Activated T-helper 1 cell treated with anti-CD3 and anti-CD28 coated beads, Interleukin-12 subunit alpha, Interleukin-12 subunit beta, Interleukin-2, Interleukin-4 antibody, amounts not matched to agents 30 ng/mL and 10 ng/mL and 1 ng/mL, durations not matched to agents 14 hours and 24 hours and 36 hours (primary cell): ENCODE results near the gene KIF11. TPM values are rescaled to one million over a fixed set of nuclear protein-coding genes. Genes with fewer than 3 reads are reported as not detected.
"Not testable (repeated sequence)": the region's sequence is repeated elsewhere in the genome, so short reads cannot be mapped to it uniquely, and the experiment has no call there.

Experiments used
- DNase-seq: peaks from one replicate; pipeline ENCODE4 v3.0.0; 2021; ENCODE audit warnings: low spot score
- H3K27ac Mint-ChIP-seq: one replicate; pipeline ENCODE4 v1.8.0; 2021; ENCODE audit warnings: mild to moderate bottlenecking, mixed read lengths
- H3K27me3 Mint-ChIP-seq: one replicate; pipeline ENCODE4 v1.8.0; 2022; ENCODE audit warnings: mild to moderate bottlenecking, moderate library complexity, mixed read lengths; ENCODE audit not compliant: insufficient read depth
- H3K36me3 Mint-ChIP-seq: one replicate; pipeline ENCODE4 v1.8.0; 2021; ENCODE audit warnings: low read depth, mixed read lengths
- H3K4me1 Mint-ChIP-seq: one replicate; pipeline ENCODE4 v1.8.0; 2021; ENCODE audit warnings: low read depth, mixed read lengths
- H3K4me3 Mint-ChIP-seq: one replicate; pipeline ENCODE4 v1.8.0; 2021; ENCODE audit warnings: mild to moderate bottlenecking, moderate library complexity, mixed read lengths
- H3K9me3 Mint-ChIP-seq: one replicate; pipeline ENCODE4 v1.8.0; 2021; ENCODE audit warnings: mixed read lengths
- intact Hi-C: fragments of 100-400 bp; cut with micrococcal nuclease; formaldehyde crosslinking; loops from one replicate; pipeline ENCODE4 v1.15.1; 2024
- total RNA-seq: library from RNA; stranded (reverse); gene quantifications from 2 replicates; pipeline ENCODE4 v1.2.3, GENCODE V29; 2022

Gene KIF11
- total RNA-seq, result 37.3 and 38.7 TPM in 2 replicates

- peak; percentile 95 for DNase-seq
- H3K36me3 Mint-ChIP-seq, result peaks cover 10% of the 10 kb centered on the region
- intact Hi-C loops, result loop anchor here (1.0 to 10.0 kb wide), 10 partner anchors 34 to 1368 kb away; partner anchors contain the start of genes BTAF1, EXOC6, FGFBP3 and FRA10AC1
- H3K4me1 Mint-ChIP-seq, result peaks cover 58% of the 10 kb centered on the region
- no peaks in the 10 kb centered on the region for H3K9me3 Mint-ChIP-seq
- H3K4me3 Mint-ChIP-seq, result peak within 1 kb of the TSS; percentile 96
- peak within 1 kb of the TSS; percentile 97 for H3K27ac Mint-ChIP-seq
- no peaks in the 10 kb centered on the region for H3K27me3 Mint-ChIP-seq
Observed at GRCh38 chr10:92592761-92593618, at the start of gene KIF11. TSS of gene KIF11 (plus strand) at chr10:92593130. CDS start at chr10:92593376, 246 bp downstream.

DNA sequence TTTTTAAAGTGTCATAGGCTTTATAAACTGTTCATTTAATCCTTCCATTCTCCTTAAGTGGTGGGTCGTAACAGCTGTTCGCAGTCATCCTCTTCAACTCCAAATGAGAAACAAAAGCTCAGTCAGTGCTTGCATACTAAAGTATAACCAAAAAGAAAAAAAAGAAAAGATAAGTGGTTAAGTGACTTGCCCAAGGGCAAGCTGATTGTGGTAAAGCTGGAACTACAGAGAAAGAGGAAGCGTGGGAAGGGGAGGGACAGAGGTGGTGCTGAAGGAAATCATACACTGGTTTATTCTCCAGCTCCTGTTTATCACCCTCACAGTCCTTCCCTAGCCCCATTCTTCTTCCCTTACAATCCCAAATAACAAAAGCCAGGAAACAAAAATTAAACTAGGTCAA lies 48.6 kb upstream of the KIF11 start:
- no peak overlapping the region for H3K4me3 Mint-ChIP-seq
- H3K36me3 Mint-ChIP-seq, result peaks cover 9% of the 10 kb centered on the region
- H3K27me3 Mint-ChIP-seq, result no peaks in the 10 kb centered on the region
- peaks cover 28% of the 10 kb centered on the region for H3K4me1 Mint-ChIP-seq
- intact Hi-C loops, result loop anchor here (1.0 to 2.0 kb wide), 2 partner anchors 25 to 30 kb away; partner anchors contain the start of gene IDE
- DNase-seq, result peak; percentile 8
- H3K27ac Mint-ChIP-seq, result peak overlapping the region; percentile 45
- H3K9me3 Mint-ChIP-seq, result no peaks in the 10 kb centered on the region

DNA sequence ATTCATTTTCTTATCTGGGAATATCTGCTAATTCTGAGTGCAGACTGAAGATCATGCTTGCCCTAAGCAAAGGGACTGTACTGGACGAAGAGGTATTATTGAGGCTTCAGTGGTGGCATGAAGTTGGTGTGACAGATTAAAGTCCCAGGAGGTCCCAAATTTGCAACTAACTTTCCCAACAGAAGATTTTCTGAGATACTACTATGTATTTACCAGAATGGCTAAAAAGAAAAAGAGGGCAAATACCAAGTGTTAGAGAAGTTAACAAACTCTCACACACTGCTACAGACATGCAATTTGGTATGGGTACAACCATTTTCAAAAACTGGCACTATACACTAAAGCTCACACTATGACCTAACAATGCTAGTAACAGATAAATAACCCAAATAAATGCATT lies 47.4 kb upstream of the KIF11 start:
- Mint-ChIP-seq H3K9me3 (no peaks in the 10 kb centered on the region), H3K4me3 (no peak overlapping the region), H3K36me3 (peaks cover 10% of the 10 kb centered on the region), H3K27me3 (no peaks in the 10 kb centered on the region), H3K4me1 (peaks cover 28% of the 10 kb centered on the region), H3K27ac (no peak overlapping the region)
- DNase-seq, result no peak
- intact Hi-C loops, result loop anchor here (2.0 kb wide), 1 partner anchor 27 kb away; no protein-coding TSS in a partner anchor

DNA sequence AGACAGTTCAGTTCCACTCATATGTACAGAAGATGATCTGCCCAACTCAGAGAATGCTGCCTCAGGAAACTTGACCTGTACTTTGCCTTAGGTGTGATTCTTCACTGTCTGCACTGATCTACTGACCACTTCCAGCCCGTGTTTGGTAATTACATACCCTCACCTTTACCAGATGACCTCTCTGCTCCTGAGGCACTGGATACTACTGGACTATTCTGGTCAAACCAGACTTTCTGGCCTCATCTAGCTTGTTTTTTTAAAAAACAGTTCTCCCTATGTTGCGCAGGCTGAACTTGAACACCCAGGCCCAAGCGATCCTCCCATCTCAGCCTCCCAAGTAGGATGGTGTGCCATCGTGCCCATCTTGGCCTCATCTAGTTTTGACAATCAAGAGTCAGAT lies 45.3 kb upstream of the KIF11 start:
- intact Hi-C loops, result no loop called here
- no peaks in the 10 kb centered on the region for H3K27me3 Mint-ChIP-seq
- no peak overlapping the region for H3K27ac Mint-ChIP-seq
- H3K4me3 Mint-ChIP-seq, result no peak overlapping the region
- no peaks in the 10 kb centered on the region for H3K9me3 Mint-ChIP-seq
- H3K4me1 Mint-ChIP-seq, result peaks cover 18% of the 10 kb centered on the region
- H3K36me3 Mint-ChIP-seq, result peaks cover 16% of the 10 kb centered on the region
- DNase-seq, result no peak

GRCh38 chr10:92550924-92551323 lies 42.0 kb upstream of the KIF11 start:
- Mint-ChIP-seq H3K9me3 (peaks cover 15% of the 10 kb centered on the region), H3K27ac (no peak overlapping the region), H3K27me3 (no peaks in the 10 kb centered on the region), H3K4me1 (no peaks in the 10 kb centered on the region), H3K36me3 (peaks cover 37% of the 10 kb centered on the region), H3K4me3 (no peak overlapping the region)
- no peak for DNase-seq
- intact Hi-C loops, result no loop called here

GRCh38 chr10:92552310-92552709 lies 40.6 kb upstream of the KIF11 start:
- Mint-ChIP-seq H3K27me3 (no peaks in the 10 kb centered on the region), H3K4me1 (no peaks in the 10 kb centered on the region), H3K36me3 (peaks cover 42% of the 10 kb centered on the region), H3K9me3 (peaks cover 15% of the 10 kb centered on the region), H3K4me3 (no peak overlapping the region), H3K27ac (no peak overlapping the region)
- intact Hi-C loops, result no loop called here
- no peak for DNase-seq

GRCh38 chr10:92553959-92554358 lies 39.0 kb upstream of the KIF11 start:
- Mint-ChIP-seq H3K4me3 (no peak overlapping the region), H3K27ac (no peak overlapping the region), H3K9me3 (peaks cover 16% of the 10 kb centered on the region), H3K27me3 (no peaks in the 10 kb centered on the region), H3K36me3 (peaks cover 48% of the 10 kb centered on the region), H3K4me1 (no peaks in the 10 kb centered on the region)
- intact Hi-C loops, result no loop called here
- DNase-seq, result no peak

DNA sequence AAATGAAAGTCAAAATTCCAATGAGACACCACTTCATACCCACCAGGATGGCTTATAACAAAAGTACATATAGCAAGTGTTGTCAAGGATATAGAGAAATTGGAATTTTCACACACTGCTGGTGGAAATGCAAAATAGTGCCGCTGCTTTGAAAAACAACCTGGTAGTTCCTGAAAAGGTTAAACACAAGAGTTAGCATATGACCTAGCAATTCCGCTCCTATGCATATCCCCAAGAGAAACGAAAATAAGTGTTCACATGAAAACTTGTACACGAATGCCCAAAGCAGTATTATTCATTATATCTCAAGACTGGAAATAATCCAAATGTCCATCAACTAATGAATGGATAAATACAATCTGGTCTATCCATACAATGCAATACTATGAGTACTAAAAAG lies 33.9 kb upstream of the KIF11 start:
- peaks cover 54% of the 10 kb centered on the region for H3K36me3 Mint-ChIP-seq
- peaks cover 8% of the 10 kb centered on the region for H3K4me1 Mint-ChIP-seq
- intact Hi-C loops, result no loop called here
- H3K4me3 Mint-ChIP-seq, result no peak overlapping the region
- no peaks in the 10 kb centered on the region for H3K27me3 Mint-ChIP-seq
- H3K9me3 Mint-ChIP-seq, result peaks cover 21% of the 10 kb centered on the region
- no peak for DNase-seq
- no peak overlapping the region for H3K27ac Mint-ChIP-seq

DNA sequence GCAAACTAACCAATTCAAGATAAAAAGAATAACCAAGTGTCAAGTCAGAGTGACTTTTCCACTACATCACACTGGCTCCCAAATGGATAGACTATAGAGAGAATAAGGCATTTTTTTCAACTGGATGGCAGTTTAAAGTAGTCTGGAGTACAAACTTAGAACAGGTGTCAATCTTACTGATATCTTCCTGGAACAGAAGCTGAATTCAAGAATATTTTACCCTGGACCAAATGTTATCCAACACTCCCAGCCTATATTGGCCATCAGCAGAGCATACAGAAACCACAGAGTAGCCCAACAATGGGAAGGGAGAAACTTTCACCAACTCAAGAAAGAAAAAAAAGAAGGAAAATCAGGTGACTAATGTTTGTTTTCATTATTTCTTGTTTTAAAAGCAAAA lies 30.5 kb upstream of the KIF11 start:
- H3K27ac Mint-ChIP-seq, result no peak overlapping the region
- peaks cover 43% of the 10 kb centered on the region for H3K36me3 Mint-ChIP-seq
- no peak overlapping the region for H3K4me3 Mint-ChIP-seq
- intact Hi-C loops, result no loop called here
- peaks cover 18% of the 10 kb centered on the region for H3K4me1 Mint-ChIP-seq
- peaks cover 14% of the 10 kb centered on the region for H3K9me3 Mint-ChIP-seq
- no peak for DNase-seq
- H3K27me3 Mint-ChIP-seq, result no peaks in the 10 kb centered on the region

DNA sequence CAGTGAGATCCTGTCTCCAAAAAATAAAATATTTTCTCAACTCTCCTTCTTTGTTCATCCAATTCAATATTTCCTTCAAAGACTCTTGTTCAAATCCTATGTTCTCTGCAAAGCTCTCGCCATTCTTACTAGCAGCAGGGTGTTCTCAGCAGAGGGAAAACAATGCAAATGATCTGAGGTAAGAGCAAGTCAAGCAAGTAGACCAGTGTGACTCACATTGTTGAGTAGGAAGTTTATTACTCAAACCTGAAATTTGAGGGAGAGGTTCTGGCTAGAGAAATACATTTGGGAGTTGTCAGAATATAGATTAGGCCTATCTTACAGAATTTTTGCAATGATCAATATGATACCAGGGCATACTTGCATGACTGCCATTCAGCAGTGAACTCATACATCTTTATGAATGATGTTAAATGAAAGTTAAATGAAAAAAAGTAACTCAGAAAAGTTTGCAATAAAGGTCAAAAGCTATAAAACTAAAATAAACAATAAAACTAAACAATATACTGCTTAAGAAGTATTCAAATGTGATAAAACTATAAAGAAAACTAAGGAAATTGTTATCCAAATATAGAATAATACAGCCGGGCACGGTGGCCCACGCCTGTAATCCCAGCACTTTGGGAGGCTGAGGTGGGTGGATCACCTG lies 24.9 kb upstream of the KIF11 start:
- Mint-ChIP-seq H3K4me1 (peaks cover 48% of the 10 kb centered on the region), H3K9me3 (no peaks in the 10 kb centered on the region), H3K4me3 (no peak overlapping the region), H3K36me3 (peaks cover 29% of the 10 kb centered on the region), H3K27ac (peak overlapping the region; percentile 46), H3K27me3 (no peaks in the 10 kb centered on the region)
- no peak for DNase-seq
- intact Hi-C loops, result no loop called here

DNA sequence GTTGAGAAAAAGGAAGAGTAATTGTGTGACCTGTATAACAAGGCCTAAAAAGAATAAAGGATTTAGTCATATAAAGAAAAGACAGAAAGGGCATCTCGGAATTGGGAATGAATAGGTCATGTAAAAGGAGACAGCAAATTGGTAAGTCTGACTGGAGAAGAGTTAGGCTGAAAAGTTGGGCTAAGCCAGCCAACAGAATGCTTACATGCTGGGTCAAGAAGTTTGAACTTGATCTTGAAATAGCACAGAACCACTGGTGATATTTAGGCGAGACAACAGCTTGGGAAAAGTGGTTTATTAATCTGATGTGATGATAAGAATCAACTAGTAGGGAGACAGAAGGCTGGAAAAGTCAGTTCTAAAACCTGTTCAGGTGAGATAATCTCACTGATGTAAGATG lies 23.9 kb upstream of the KIF11 start:
- Mint-ChIP-seq H3K4me1 (peaks cover 48% of the 10 kb centered on the region), H3K4me3 (no peak overlapping the region), H3K9me3 (no peaks in the 10 kb centered on the region), H3K36me3 (peaks cover 28% of the 10 kb centered on the region), H3K27ac (no peak overlapping the region), H3K27me3 (no peaks in the 10 kb centered on the region)
- intact Hi-C loops, result no loop called here
- DNase-seq, result no peak

GRCh38 chr10:92569663-92570062 lies 23.3 kb upstream of the KIF11 start:
- not testable (repeated sequence) for H3K9me3 Mint-ChIP-seq, DNase-seq, H3K27me3 Mint-ChIP-seq, H3K4me3 Mint-ChIP-seq, H3K27ac Mint-ChIP-seq
- peaks cover 27% of the 10 kb centered on the region for H3K36me3 Mint-ChIP-seq
- H3K4me1 Mint-ChIP-seq, result peaks cover 51% of the 10 kb centered on the region
- intact Hi-C loops, result loop anchor here (5.0 kb wide), 2 partner anchors 497 to 1133 kb away; partner anchors contain the start of gene FRA10AC1

DNA sequence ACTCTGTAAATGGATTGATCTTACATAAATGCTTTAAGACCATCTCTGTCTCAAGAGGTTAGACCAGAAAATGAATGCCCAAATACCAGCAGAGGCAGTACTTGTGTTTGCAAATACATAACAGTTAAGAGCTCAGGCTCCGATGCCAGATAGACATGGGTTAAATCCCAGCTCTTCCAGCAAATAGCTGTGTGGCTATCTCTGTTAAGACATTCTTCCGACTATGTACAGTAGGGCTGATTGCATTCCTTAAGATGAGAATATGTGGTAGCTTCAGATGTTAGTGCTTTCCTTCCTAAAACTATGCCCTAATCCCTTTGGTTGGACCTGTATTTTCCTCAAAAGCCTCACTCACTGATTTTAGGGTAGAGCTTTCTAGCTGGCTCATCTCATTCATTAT lies 21.3 kb upstream of the KIF11 start:
- H3K36me3 Mint-ChIP-seq, result peaks cover 20% of the 10 kb centered on the region
- H3K27ac Mint-ChIP-seq, result no peak overlapping the region
- intact Hi-C loops, result loop anchor here (5.0 kb wide), 2 partner anchors 499 to 1131 kb away; partner anchors contain the start of gene FRA10AC1
- no peaks in the 10 kb centered on the region for H3K27me3 Mint-ChIP-seq
- H3K9me3 Mint-ChIP-seq, result no peaks in the 10 kb centered on the region
- peaks cover 52% of the 10 kb centered on the region for H3K4me1 Mint-ChIP-seq
- peak overlapping the region; percentile 80 for H3K4me3 Mint-ChIP-seq
- no peak for DNase-seq
